ENCODE data around the gene TRIM3.

The TRIM3 gene

GRCh38 chr11:6437993-6438392, 35.7 kb downstream of the TRIM3 start:
- no peak for DNase-seq (ENCODE audit: low spot score)

GRCh38 chr11:6437423-6437822, 36.3 kb downstream of the TRIM3 start:
- DNase-seq (ENCODE audit: low spot score): no peak

GRCh38 chr11:6433998-6434660, 39.6 kb downstream of the TRIM3 start:
- DNase-seq (ENCODE audit: low spot score): no peak

DNA sequence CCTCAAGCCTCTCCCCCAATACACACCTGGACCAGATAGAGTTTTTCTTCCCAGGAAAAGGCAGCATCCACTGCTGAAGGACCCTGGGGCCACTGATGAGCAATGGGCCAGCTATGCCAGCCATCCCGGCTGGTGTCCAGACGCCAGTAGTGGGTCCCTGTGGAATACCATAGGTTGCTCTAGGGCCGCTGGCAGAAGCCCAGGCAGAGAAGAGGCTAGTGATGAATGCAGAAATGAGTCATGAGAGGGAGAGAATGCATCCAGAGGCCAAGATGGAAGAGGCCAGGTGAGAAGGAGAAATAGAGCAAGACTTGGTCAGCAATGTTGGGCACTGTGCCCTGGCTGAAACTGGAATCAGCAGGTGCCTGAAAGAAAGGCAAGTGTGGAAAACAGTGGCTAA, 41.9 kb downstream of the TRIM3 start:
- DNase-seq (ENCODE audit: low spot score): no peak

DNA sequence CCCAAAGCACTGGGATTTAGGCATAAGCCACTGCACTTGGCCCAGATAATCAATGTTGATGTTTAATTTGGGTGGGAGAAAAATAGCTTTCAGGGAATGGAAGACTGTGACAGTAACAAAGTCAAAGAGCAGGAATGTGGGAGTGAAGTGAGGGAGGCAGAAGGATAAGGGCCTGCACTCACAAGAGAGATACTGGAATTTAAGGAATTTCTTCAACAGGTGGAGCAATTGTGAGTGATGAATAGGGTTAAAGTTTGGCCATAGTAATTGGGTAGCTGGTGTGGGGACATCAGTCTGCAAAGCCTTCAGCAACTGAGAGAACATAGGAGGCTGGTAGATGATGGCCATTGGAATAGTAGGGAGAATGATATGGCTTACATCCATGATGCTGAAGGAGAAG, 46.2 kb downstream of the TRIM3 start:
- DNase-seq (ENCODE audit: low spot score): no peak

- DNase-seq (ENCODE audit: low spot score): no peak
These were observed 53.1 kb downstream of the TRIM3 start for GRCh38 chr11:6420677-6421076.

GRCh38 chr11:6419009-6419631, 54.6 kb downstream of the TRIM3 start, which contains the start of gene APBB1:
APBB1 (minus strand) TSS chr11:6419094; CDS start chr11:6411347, 7,747 bp downstream.
- DNase-seq (ENCODE audit: low spot score): peak; percentile 44

DNA sequence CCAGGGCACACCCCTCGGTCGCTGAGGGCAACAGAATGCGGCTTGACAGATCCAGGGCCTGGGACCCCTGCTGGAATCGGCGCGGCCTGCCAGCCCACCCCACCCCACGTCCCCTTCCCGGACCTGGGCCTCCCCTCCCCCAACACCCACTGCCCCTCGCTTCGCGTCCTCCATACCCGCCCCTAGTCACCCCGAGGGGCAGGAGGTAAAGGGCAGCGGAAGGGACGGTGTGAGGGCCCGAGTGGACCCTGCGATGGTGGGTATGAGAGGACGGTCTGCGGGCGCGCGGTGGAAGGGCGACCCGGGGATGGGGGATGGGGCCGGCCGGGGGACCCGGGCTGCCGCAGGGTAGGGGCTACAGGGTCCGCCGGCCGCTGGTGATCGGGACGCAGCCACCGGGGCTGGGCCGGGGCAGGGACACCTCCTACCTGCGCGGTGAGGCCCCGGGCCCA, 55.2 kb downstream of the TRIM3 start:
- no peak for DNase-seq (ENCODE audit: low spot score)

- DNase-seq (ENCODE audit: low spot score): no peak
These were observed 55.7 kb downstream of the TRIM3 start for GRCh38 chr11:6417907-6418556.

DNA sequence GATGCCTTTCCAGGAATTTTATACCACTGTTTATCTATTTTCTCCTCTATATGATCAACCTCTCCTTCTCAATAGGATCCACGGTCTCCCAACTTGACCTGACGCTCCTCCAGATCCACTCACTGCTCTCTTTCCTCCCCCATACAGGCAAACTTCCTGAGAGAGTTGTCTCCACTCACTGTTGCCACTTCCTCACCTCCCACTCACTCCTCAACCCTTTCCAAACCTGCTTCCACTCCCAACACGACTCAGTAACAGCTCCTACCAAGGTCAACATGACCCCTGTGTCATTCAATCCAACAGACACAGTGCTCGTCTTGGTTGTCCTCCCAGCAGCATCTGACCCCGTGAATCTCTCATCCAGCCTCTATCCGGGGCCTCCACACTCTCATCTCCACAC, 57.9 kb downstream of the TRIM3 start:
- DNase-seq (ENCODE audit: low spot score): no peak

- DNase-seq (ENCODE audit: low spot score): no peak
These were observed 58.8 kb downstream of the TRIM3 start for GRCh38 chr11:6414874-6415328.

DNA sequence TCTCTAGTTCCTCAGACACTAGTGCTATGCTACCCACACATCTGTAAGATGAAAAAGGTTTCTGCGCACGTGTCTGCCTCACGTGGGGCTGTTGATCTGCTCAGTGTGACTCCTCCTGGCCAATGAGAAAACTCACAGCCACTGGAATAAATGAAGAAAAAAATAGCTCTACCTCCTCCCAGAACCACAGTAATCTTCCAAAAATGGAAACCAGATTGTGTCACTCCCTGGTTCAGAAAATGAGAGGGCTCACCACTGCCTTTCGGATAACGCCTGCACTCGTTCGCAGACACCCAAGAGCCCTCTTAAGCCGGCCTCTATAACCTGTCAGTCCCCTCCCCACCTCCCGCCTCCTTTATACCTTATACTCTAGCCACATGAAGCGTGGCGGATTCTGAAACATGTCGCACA, 59.9 kb downstream of the TRIM3 start:
- no peak for DNase-seq (ENCODE audit: low spot score)

GRCh38 chr11:6411594-6412031, 62.1 kb downstream of the TRIM3 start:
- DNase-seq (ENCODE audit: low spot score): no peak

GRCh38 chr11:6410695-6411430, 62.9 kb downstream of the TRIM3 start:
- no peak for DNase-seq (ENCODE audit: low spot score)

DNA sequence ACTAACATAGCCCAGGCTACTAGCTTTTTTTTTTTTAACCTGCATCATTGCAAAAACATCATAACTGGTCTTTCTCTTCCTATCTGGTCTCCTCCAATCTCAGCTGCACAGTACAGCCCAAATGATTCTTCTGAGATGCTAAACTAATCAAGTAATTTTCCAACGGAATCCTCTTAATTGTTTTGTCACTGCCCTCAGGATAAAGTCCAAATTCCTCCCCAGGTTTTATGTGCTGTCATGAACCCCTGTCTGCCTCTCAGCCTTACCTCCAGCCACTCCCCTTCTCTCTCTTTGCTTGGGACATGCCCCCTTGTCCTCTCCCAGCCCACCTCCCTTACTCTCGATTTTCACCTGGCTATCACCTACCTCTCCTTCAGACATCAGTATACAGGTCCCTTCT, 67.4 kb downstream of the TRIM3 start:
- no peak for DNase-seq (ENCODE audit: low spot score)

DNA sequence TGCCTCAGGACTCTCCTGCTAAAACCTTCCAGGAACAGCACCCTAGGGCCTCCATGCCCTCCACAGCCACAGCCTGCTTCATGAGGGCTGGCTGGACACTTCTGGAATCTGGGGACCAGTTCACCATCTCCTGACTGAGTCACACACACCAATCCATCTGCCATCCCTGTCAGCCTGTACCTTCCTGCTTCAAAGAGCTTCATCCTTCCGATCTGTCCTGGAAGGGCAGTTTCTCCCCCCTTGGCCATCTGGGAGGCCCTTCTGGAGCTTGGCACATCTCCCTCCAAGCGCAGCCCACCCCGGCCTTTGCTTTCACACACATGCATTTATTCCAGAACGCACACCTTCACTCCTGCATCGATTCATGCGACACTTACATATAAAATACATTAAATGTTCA, 67.9 kb downstream of the TRIM3 start:
- DNase-seq (ENCODE audit: low spot score): no peak

DNA sequence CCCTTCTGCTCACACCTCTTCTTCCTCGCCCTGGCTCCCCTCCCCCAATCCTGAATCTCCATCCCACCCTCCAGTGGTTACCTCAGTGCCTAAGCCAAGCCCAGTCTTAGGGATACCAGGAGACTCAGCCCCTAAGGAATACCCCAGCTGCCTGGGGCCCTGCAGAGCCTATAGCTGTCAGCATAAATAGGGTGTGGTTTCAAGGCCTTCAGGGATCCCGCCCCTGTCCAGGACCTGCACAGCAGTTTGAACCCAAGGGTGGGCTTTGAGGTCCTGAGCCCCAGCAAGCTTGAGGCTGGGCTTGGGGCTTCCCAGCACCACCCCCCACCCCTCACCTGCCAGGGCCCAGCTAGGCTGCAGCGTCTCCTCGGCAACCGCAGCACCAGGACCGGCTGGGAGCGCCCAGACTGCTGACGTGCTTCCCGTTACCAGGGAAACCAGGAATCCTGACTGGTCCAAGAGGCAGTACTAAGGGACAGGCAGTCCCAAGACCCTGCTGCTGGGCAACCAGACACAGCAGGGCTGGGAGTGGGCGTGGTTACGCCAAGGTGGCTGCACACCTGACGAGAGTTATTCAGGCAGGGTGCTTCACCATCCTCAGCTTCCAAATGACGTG, 68.6 kb downstream of the TRIM3 start:
- DNase-seq (ENCODE audit: low spot score): no peak

DNA sequence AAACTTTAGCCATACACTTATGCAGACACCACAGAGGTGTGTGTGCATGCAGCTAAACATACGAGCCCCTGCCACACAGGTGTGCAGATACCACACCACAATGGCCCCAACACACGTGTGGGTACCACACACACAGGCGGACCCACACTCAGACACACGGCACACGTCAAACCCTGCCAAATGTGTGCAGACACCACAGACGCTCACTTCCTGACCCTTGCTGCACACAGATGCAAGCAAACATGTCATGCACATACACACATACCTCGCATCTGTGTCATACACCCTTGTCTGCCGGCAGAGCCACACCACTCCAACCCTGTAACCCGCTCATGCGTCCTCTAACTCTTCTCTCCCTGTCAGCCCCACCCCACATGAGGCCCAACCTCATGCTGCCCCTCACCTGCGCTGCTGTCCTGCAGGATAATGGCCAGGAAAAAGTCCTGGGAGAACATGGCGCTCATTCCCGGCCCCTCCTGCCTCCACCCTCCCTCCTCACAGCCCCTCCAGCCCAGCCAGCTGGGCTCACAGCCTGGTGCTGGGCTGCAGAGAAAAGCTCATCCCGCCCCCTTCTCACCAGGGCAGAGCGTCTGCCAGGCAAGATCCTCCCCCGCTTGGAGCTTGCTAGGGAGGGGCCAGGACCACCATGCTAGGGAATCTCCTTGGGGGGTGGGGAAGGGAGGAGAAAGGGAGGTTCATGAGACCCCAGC, 69.2 kb downstream of the TRIM3 start:
- no peak for DNase-seq (ENCODE audit: low spot score)

DNA sequence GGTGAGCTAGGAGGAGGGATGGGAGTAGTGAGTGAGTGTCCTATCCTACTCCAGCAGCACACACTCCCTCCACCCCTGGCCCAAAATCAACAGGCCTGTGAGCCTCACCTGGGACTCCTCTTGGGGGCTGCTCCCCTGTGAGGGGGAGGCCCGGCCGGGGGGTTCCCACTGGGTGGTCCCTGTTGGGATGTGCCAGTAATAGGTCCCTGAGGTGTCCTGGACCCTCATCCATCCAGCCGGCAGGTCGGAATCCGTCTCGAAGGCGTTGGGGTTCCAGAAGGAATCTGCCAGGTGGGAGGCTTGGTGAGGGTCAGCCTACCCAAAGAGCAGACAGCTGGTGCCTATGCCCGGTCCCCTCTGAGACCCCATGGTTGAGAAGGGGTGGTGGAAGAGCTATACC, 70.2 kb downstream of the TRIM3 start:
- no peak for DNase-seq (ENCODE audit: low spot score)

- no peak for DNase-seq (ENCODE audit: low spot score)
These were observed 71.2 kb downstream of the TRIM3 start for GRCh38 chr11:6402561-6402981.

- no peak for DNase-seq (ENCODE audit: low spot score)
These were observed 71.7 kb downstream of the TRIM3 start for GRCh38 chr11:6402061-6402470.
